ENCODE measurements around the gene TAS1R1.
A peak's percentile ranks its signal among the peaks of the same experiment; 100 is the strongest.
"Not testable (repeated sequence)": the region's sequence is repeated elsewhere in the genome, so short reads cannot be mapped to it uniquely, and the experiment has no call there.

Gene TAS1R1

DNA sequence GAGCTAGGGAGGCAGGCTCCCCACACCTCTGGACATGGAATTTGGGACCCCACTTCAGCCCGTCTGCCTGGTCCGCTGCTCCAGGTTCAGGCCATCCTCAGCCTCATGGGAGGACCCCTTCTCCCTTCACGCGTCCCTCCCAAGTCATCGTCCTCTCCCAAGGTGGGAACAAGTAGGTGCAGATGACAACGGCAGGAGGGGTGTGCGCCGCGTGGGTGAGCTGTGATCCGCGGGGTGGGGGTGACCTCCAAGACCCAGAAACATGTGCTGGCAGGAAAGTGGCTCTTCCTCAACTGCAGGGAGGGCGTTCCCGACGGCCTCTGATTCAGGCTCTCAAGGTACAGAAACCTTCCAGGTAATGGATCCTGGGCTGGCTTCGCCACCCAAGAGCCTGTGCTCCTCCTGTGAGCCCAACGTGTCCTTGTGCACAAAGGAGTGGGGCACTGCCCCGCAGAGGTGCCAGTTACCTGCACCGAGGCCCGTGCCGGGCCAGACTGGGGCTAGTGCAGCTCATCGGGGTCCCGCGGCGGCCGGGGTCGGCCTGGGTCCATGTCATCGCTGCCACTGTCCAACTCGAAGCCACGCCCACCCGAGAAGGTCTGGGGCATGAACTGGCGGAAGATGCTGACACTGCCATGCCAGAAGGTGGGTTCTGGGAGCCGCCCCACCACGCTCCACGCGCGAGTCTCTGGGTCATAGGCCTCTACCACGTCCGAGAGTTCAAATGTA is 37.9 kb downstream of the TAS1R1 start:
- Histone ChIP-seq H3K27ac (no peak overlapping the region), H3K9me3 (ENCODE audit: low read depth, low read length) (no peaks in the 10 kb centered on the region), H3K9ac (ENCODE audit: insufficient read length) (no peak overlapping the region), H3K4me3 (no peak overlapping the region), H3K36me3 (ENCODE audit: insufficient read depth, low read length) (peaks cover 46% of the 10 kb centered on the region)
- no peak for TF ChIP-seq POLR2AphosphoS5 (IDR thresholded peaks at IDR 0.05; ENCODE audit: borderline replicate concordance, low read depth, low read length)
- no peak for TF ChIP-seq EZH2 (IDR thresholded peaks at IDR 0.05)
- no peak for TF ChIP-seq FOXP2 (optimal IDR thresholded peaks at IDR 0.05; ENCODE audit: control extremely low read depth, extremely low read length, insufficient read depth)
- DNase-seq (ENCODE audit: low read depth, low spot score): no peak

GRCh38 chr1:6593810-6594209 is 38.7 kb downstream of the TAS1R1 start:
- Histone ChIP-seq H3K9ac (ENCODE audit: insufficient read length) (no peak overlapping the region), H3K9me3 (ENCODE audit: low read depth, low read length) (no peaks in the 10 kb centered on the region), H3K4me3 (no peak overlapping the region), H3K36me3 (ENCODE audit: insufficient read depth, low read length) (peaks cover 46% of the 10 kb centered on the region), H3K27ac (no peak overlapping the region)
- no peak for TF ChIP-seq FOXP2 (optimal IDR thresholded peaks at IDR 0.05; ENCODE audit: control extremely low read depth, extremely low read length, insufficient read depth)
- no peak for DNase-seq (ENCODE audit: low read depth, low spot score)

- Histone ChIP-seq H3K9ac (ENCODE audit: insufficient read length) (no peak overlapping the region), H3K36me3 (ENCODE audit: insufficient read depth, low read length) (peaks cover 46% of the 10 kb centered on the region), H3K9me3 (ENCODE audit: low read depth, low read length) (no peaks in the 10 kb centered on the region), H3K4me3 (no peak overlapping the region), H3K27ac (no peak overlapping the region)
- DNase-seq (ENCODE audit: low read depth, low spot score): no peak
- no peak for TF ChIP-seq EZH2 (IDR thresholded peaks at IDR 0.05)
- no peak for TF ChIP-seq FOXP2 (optimal IDR thresholded peaks at IDR 0.05; ENCODE audit: control extremely low read depth, extremely low read length, insufficient read depth)
- TF ChIP-seq POLR2AphosphoS5 (IDR thresholded peaks at IDR 0.05; ENCODE audit: borderline replicate concordance, low read depth, low read length): no peak
Observed at GRCh38 chr1:6594977-6595740, 40.1 kb downstream of the TAS1R1 start.

- peaks cover 46% of the 10 kb centered on the region; the same call in 1 of the 2 replicates for H3K36me3 ChIP-seq (ENCODE audit: insufficient read depth, low read length)
- no peak for DNase-seq (ENCODE audit: low read depth, low spot score)
- TF ChIP-seq FOXP2 (optimal IDR thresholded peaks at IDR 0.05; ENCODE audit: control extremely low read depth, extremely low read length, insufficient read depth): no peak
- TF ChIP-seq EZH2 (IDR thresholded peaks at IDR 0.05): no peak
- no peak for TF ChIP-seq POLR2AphosphoS5 (IDR thresholded peaks at IDR 0.05; ENCODE audit: borderline replicate concordance, low read depth, low read length)
- no peak overlapping the region for H3K27ac ChIP-seq
- H3K9ac ChIP-seq (ENCODE audit: insufficient read length): no peak overlapping the region
- H3K9me3 ChIP-seq (ENCODE audit: low read depth, low read length): no peaks in the 10 kb centered on the region
- H3K4me3 ChIP-seq: no peak overlapping the region
Observed at GRCh38 chr1:6596351-6596750, 41.2 kb downstream of the TAS1R1 start.

- DNase-seq (ENCODE audit: low read depth, low spot score): no peak
- Histone ChIP-seq H3K4me3 (no peak overlapping the region), H3K27ac (no peak overlapping the region), H3K9me3 (ENCODE audit: low read depth, low read length) (no peaks in the 10 kb centered on the region), H3K36me3 (ENCODE audit: insufficient read depth, low read length) (peaks cover 46% of the 10 kb centered on the region; the same call in 1 of the 2 replicates), H3K9ac (ENCODE audit: insufficient read length) (no peak overlapping the region)
- TF ChIP-seq FOXP2 (optimal IDR thresholded peaks at IDR 0.05; ENCODE audit: control extremely low read depth, extremely low read length, insufficient read depth) (no peak), EZH2 (IDR thresholded peaks at IDR 0.05) (no peak), POLR2AphosphoS5 (IDR thresholded peaks at IDR 0.05; ENCODE audit: borderline replicate concordance, low read depth, low read length) (no peak)
Observed at GRCh38 chr1:6596886-6597776, 42.0 kb downstream of the TAS1R1 start.

- no peak for DNase-seq (ENCODE audit: low read depth, low spot score)
- TF ChIP-seq FOXP2 (optimal IDR thresholded peaks at IDR 0.05; ENCODE audit: control extremely low read depth, extremely low read length, insufficient read depth) (no peak), POLR2AphosphoS5 (IDR thresholded peaks at IDR 0.05; ENCODE audit: borderline replicate concordance, low read depth, low read length) (no peak)
- Histone ChIP-seq H3K27ac (no peak overlapping the region), H3K36me3 (ENCODE audit: insufficient read depth, low read length) (peaks cover 46% of the 10 kb centered on the region; the same call in 1 of the 2 replicates), H3K9ac (ENCODE audit: insufficient read length) (no peak overlapping the region), H3K4me3 (no peak overlapping the region), H3K9me3 (ENCODE audit: low read depth, low read length) (no peaks in the 10 kb centered on the region)
Observed at GRCh38 chr1:6597777-6598131, 42.6 kb downstream of the TAS1R1 start.

- Histone ChIP-seq H3K27ac (no peak overlapping the region), H3K9ac (ENCODE audit: insufficient read length) (no peak overlapping the region), H3K36me3 (ENCODE audit: insufficient read depth, low read length) (peaks cover 36% of the 10 kb centered on the region; the same call in 1 of the 2 replicates), H3K4me3 (no peak overlapping the region), H3K9me3 (ENCODE audit: low read depth, low read length) (no peaks in the 10 kb centered on the region)
- no peak for DNase-seq (ENCODE audit: low read depth, low spot score)
- TF ChIP-seq POLR2AphosphoS5 (IDR thresholded peaks at IDR 0.05; ENCODE audit: borderline replicate concordance, low read depth, low read length) (no peak), FOXP2 (optimal IDR thresholded peaks at IDR 0.05; ENCODE audit: control extremely low read depth, extremely low read length, insufficient read depth) (no peak), EZH2 (IDR thresholded peaks at IDR 0.05) (no peak)
Observed at GRCh38 chr1:6599141-6599975, 44.3 kb downstream of the TAS1R1 start.

- not testable (repeated sequence) for DNase-seq (ENCODE audit: low read depth, low spot score); H3K9me3 ChIP-seq (ENCODE audit: low read depth, low read length)
- Histone ChIP-seq H3K9ac (ENCODE audit: insufficient read length) (peak overlapping the region; percentile 83), H3K36me3 (ENCODE audit: insufficient read depth, low read length) (peaks cover 30% of the 10 kb centered on the region; the same call in 1 of the 2 replicates), H3K4me3 (peak overlapping the region; percentile 93), H3K27ac (0 out of 2 replicates have a peak overlapping the region, but pooled peaks have one; percentile 50)
Observed at GRCh38 chr1:6599991-6600390, 44.9 kb downstream of the TAS1R1 start.

Data from SK-N-MC (cell line).